Measurements from ENCODE around the gene KDM6A. TPM values are rescaled to one million over a fixed set of nuclear protein-coding genes. Genes with fewer than 3 reads are reported as not detected.

The KDM6A gene
- total and polyA plus RNA-seq, 2 donors (not counting 3 experiments of a cell fraction or from before 2014, with no cell fraction given) = 9.0 to 20.6 TPM

DNA sequence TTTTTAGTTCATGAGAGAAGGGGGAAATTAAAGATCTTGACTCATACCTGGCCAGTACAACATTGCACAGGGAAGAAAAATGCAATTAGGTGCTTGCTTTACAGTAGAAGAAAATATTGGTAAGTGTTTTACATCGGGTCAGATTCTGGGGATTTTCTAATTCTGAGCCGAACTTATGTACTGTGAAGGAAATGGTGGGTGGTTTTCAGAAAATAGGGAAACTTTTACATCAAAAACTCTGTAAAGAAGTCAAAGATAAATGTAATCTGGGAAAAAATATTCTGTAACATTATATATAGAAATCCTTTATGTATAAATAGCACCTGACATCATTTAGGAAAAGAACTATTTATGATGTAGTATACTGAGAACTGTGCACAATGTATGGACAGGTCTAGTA is 75.4 kb downstream of the KDM6A start:
- no TSS peak for BruUV-seq (replicated peaks)
- CTCF ChIA-PET = interaction anchor here (1.5 kb wide), 1 partner anchor 10 kb away, joined by 4 read pairs; no protein-coding TSS in a partner anchor
- no peaks in the 10 kb centered on the region for H3K27me3 ChIP-seq (ENCODE audit: control insufficient read depth in 2 of 2, insufficient read depth in 2 of 2, low read length in 2 of 2)
- H4K20me1 ChIP-seq (replicated peaks; ENCODE audit: control insufficient read depth, extremely low read depth, insufficient read depth, low read length) = no peaks in the 10 kb centered on the region
- TF ChIP-seq FOS (IDR thresholded peaks at IDR 0.05; ENCODE audit: borderline replicate concordance, insufficient read depth, low read length) (no peak), MYC (IDR thresholded peaks at IDR 0.05; ENCODE audit: low read depth, low read length) (no peak), POLR2AphosphoS5 (IDR thresholded peaks at IDR 0.05; ENCODE audit: insufficient read depth, low read depth, low read length) (no peak), EZH2 (IDR thresholded peaks at IDR 0.05; ENCODE audit: borderline replicate concordance, low read depth, low read length, severe bottlenecking) (no peak), GATA2 (IDR thresholded peaks at IDR 0.05; ENCODE audit: insufficient read depth, insufficient read length, low read depth, low read length) (no peak), JUN (IDR thresholded peaks at IDR 0.05; ENCODE audit: borderline replicate concordance, insufficient read depth, insufficient read length, low read depth) (no peak), POLR2A (IDR thresholded peaks at IDR 0.05; ENCODE audit: low read depth, low read length) (no peak)
- TF ChIP-seq, protein P1, sequence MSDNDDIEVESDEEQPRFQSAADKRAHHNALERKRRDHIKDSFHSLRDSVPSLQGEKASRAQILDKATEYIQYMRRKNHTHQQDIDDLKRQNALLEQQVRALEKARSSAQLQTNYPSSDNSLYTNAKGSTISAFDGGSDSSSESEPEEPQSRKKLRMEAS (IDR thresholded peaks at IDR 0.05; ENCODE audit: insufficient read depth, insufficient read length) = no peak
- TF ChIP-seq, protein P2, sequence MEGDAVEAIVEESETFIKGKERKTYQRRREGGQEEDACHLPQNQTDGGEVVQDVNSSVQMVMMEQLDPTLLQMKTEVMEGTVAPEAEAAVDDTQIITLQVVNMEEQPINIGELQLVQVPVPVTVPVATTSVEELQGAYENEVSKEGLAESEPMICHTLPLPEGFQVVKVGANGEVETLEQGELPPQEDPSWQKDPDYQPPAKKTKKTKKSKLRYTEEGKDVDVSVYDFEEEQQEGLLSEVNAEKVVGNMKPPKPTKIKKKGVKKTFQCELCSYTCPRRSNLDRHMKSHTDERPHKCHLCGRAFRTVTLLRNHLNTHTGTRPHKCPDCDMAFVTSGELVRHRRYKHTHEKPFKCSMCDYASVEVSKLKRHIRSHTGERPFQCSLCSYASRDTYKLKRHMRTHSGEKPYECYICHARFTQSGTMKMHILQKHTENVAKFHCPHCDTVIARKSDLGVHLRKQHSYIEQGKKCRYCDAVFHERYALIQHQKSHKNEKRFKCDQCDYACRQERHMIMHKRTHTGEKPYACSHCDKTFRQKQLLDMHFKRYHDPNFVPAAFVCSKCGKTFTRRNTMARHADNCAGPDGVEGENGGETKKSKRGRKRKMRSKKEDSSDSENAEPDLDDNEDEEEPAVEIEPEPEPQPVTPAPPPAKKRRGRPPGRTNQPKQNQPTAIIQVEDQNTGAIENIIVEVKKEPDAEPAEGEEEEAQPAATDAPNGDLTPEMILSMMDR (IDR thresholded peaks at IDR 0.05; ENCODE audit: extremely low read depth in 1 of 2, insufficient read depth in 1 of 2, low read depth in 1 of 2, low read length in 2 of 2) = no peak
- no peak for DNase-seq (ENCODE audit: low read depth, low spot score)
- POLR2A ChIA-PET = no interaction called here
- peaks cover 59% of the 10 kb centered on the region for H3K79me2 ChIP-seq (ENCODE audit: control insufficient read depth, insufficient read depth, low read length)
- H3K4me1 ChIP-seq (ENCODE audit: control insufficient read depth, extremely low read depth, insufficient read depth, low read length) = peaks cover 6% of the 10 kb centered on the region
- no peak overlapping the region for H2AFZ ChIP-seq (ENCODE audit: low read depth, low read length)
- no peaks in the 10 kb centered on the region for H3K36me3 ChIP-seq (ENCODE audit: control insufficient read depth in 2 of 2, extremely low read depth in 1 of 2, insufficient read depth in 2 of 2, low read length in 2 of 2)
- H3K27ac ChIP-seq (ENCODE audit: insufficient read depth, low read depth, low read length) = no peak overlapping the region
- no peaks in the 10 kb centered on the region for H3K9me1 ChIP-seq (replicated peaks; ENCODE audit: control insufficient read depth, extremely low read depth, insufficient read depth, low read length)
- intact Hi-C loops (cut with micrococcal nuclease) (loop anchor here (5.0 kb wide), 1 partner anchor 76 kb away; the partner anchor contains the start of gene KDM6A), dilution Hi-C loops (cut with MboI; ENCODE audit: extremely low pct_ligation_motif_present, low sequenced_read_pairs) (no loop called here)
- H3K4me2 ChIP-seq (ENCODE audit: insufficient read depth, low read length) = no peak overlapping the region
- H3K9ac ChIP-seq (replicated peaks; ENCODE audit: extremely low read depth, insufficient read depth, low read length) = no peak overlapping the region
- H3K4me3 ChIP-seq (replicated peaks in 1 of 3; ENCODE audit: insufficient read depth in 1 of 3, low read depth in 1 of 3, low read length in 3 of 3) = no peak overlapping the region
- no peaks in the 10 kb centered on the region for H3K9me3 ChIP-seq (replicated peaks; ENCODE audit: control insufficient read depth, insufficient read depth, low read length)
- no peak for FAIRE-seq
